NCI-H1092 (cell line): ENCODE measurements around the gene TNPO3.
"Not testable (repeated sequence)": the region's sequence is repeated elsewhere in the genome, so short reads cannot be mapped to it uniquely, and the experiment has no call there.

Experiments
- DNase-seq: peaks from one replicate; lab custom pipeline; 2025; lab: John Stamatoyannopoulos, UW

Gene TNPO3

DNA sequence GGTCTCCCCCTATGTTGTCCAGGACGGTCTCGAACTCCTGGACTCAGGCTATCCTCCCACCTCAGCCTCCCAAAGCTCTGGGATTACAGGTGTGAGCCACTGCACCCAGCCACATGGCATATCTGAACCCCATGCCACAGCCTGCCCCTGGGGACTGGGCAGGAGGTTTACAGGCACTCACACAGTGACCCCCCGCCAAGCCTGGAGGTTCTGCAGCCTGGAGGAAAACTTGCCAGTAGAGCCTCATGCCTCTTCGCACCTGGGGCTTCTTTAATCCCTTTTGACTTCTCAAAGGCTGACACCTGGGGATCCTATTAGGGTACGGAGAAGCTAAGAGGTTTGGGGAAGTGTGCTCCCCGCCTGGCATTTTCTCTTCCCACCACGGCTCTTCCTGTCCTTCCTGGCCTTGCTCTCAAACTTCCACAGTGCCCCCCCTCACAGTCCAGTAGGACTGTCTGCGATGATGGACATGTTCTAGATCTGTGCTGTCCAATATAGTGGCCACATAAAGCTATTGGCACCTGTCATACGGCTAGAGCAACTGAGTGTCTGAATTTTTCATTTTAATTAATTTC lies 133.0 kb downstream of the TNPO3 start:
- no peak for DNase-seq

DNA sequence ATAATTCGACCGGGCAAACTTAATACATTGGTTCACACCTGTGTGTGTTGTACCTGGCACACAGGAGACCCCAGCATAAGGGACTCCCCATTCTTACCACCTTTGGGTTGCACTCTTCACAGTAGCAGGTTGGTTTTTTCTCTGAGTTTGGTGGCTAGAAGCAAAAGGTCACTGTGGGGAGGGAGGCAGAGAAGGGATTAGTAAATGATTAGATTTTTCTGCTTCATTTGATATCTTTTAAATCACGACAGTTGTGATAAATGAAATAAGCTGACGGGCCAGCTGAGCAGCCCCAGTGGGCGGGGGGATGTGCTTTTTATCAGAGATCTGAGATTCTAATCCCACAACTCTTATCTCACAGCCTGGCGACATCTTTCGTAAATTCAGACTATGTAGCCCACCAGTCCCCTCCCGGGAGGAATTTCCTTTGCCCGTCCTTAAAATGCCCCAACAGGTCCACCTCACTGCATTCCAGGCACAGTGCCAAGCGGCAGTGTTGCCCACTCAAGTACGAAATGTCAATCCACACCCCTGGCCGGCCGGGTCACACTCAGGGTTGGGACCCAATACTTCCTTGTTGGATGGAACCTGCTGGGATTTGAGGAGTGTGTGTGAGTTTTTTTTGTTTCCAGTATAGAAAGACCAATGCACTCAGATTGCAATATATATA lies 133.9 kb downstream of the TNPO3 start:
- no peak for DNase-seq

DNA sequence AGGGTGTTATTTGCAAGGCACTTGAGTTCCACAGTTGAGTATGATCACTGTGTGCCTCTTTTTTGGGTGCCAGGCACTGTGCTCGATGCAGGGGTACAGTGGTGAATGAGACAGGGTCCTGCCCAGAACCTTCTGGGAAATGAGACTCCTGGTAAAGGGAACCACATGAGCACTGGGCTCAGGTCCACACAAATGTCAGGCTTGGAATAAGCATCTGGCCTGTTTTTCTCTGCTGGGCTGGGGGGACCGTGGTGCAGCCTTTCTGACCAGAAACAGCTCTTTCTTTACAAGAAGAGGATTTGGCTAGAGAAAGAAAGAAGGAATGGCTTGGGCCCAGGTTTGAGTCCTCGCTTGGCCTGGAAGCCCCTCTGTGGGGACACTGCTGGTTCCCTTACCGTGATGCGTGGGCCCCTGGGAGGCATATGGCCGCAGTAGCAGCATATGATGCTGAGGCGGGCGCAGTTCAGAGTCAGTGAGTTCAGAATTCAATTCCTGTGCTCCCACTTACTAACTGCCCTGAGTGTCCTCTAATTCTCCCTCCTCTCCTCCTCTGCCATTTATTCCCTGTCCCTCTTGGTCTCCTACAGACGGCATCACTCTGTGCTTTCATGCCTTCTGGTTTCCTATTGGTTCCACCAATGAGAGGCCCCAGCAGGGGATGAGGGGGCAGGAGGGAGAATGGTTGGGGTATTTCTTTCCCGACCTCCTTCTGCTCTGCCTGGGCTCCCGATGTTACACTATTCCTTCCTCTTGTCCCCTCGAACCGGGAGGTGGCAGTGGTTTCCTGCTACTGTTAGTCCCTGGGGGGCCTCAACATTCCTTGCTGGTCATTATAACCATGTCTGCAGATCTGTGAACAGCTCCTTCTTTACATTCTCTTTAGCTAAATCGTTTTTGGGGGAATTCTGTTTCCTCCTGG lies 134.8 kb downstream of the TNPO3 start:
- no peak for DNase-seq

DNA sequence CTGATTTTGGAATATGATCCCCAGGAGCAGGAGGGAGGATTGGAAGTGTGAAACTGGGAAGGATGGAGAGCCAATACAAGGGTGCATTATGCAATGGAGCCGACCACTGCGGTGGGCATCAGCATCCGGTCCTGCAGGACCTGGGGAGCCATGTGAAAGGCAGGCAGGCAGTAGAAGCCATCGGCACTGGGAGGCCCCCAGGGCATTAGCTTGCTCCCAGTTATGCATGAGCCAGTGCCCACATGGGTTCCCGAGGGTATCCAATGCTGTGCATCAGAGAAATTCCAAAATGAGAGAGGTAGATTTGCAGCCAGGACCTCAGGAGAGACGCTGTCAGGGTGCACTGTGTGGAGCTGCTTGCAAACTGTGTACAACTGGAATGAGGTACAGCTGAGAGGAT lies 135.7 kb downstream of the TNPO3 start:
- no peak for DNase-seq

DNA sequence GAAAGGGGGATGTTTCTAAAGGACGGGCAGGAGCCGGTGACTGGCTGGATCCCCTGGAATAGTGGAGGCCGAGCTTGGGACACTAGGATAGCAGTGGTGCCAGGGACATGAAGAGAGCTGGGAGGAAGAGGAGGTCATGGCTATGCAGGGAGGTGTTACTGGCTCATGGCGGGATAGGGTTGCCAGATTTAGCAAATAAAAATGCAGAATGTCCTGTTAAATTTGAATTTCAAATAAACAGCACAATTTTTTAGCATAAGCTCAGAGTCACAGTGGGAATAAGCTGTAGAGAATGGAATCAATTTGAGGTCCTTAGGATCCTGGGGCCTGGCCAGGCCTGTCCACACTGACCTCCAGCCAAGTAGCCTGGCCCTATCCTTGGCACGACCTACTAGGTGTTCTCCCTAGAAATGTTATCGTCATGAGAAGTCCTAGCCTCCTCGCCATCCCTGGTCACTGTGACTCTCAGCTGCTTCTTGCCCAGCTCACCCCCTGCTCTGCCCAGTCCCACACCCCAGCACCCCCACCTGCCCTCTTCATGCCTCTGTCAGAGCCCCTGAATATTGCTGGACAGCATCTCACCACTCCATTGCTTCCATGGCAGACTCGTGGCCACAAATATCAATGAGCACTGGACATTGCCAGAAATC lies 136.8 kb downstream of the TNPO3 start:
- DNase-seq, result no peak

DNA sequence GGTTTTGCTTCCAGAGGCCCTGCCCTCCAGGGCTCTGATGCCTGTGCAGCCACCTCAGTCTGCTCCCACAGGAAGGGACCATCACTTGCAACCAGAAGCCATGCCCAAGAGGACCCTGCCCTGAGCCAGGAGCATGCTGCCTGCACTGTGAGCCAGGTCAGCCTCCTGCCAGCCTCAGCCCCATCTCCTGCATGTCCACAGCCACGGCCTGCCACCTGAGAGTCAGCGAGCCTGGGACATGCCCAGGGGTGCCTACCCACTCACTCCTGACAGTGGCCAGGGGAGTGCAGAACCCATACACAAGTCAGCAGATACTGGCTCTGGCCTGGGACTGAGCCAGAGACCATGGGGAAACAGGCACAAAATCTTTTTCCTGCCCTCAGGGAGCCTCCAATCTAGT lies 137.8 kb downstream of the TNPO3 start:
- no peak for DNase-seq

DNA sequence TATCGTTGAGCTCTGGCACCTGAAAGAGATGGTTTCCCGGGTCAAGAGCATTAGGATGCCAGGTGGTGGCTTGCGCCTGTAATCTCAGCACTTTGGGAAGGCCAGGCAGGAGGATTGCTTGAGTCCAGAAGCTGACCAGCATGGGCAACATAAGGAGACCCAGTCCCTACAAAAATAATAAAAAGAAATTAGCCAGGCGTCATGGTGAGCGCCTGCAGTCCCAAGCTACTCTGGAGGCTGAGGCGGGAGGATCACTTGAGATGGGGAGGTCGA lies 138.3 kb downstream of the TNPO3 start:
- no peak for DNase-seq

DNA sequence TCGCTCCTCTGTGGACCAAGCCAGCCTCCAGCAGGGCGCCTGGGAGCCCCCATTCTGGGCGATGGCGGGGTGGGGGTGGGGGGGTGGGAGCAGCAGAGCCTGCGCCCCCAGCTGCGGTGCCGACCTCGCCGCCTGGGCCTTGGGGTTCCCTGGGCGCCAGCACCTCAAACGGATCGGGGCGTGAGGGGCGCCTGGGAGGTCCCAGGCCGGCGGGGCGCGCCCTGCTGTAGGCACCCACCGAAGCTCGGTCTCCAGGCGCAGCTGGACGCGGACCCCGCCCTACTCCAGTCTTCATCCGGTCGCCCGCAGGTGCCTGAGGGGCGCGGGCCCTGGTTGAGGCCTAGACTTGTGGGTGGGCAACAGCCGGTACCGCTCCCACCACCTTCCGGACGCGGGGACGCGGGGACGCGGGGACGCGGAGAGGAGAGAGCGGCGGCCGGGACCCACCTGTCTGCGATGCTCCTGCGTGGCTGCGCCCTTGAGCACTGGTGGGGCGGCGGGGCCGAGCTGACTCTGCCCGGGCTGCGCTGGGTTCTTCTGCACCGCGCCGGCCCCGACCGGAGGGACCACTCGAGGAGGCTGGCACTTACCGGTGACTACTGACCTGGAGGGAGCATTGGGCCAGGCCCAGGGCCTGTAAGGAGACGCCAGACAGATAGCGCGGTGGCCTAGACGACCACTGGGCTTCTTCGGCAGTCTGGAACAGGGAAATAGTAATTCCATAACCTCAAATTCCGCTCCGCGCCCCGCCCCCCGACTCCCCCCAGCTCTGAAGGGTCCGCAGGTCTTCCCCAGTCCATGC lies 138.9 kb downstream of the TNPO3 start:
- DNase-seq, result no peak

DNA sequence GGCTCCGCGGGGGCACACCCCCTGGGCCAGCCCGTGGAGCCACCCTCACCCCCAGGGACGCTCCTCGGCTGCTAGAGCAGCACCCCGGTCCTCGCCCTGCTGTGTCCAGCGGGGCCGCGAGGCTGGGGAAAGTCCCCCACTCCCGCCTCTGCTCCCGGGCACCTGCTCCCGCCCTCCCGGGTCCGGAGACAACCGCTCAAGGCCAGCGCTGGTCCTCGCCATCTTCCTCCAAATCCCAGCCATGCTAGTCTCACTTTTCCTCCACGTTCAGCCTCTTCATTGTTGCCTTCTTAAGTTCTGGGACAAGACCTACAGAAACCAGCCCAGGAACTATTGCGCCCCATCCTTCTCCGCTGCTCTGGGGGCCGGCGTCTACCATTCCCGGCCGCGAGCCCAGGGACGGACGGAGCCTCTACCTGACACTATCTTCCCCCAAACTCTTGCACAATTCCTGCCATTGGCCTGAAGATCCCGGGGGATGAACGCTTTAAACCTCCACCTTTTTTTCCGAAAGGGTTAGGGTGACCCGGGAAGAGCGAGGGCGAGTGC lies 139.6 kb downstream of the TNPO3 start:
- DNase-seq, result no peak

DNA sequence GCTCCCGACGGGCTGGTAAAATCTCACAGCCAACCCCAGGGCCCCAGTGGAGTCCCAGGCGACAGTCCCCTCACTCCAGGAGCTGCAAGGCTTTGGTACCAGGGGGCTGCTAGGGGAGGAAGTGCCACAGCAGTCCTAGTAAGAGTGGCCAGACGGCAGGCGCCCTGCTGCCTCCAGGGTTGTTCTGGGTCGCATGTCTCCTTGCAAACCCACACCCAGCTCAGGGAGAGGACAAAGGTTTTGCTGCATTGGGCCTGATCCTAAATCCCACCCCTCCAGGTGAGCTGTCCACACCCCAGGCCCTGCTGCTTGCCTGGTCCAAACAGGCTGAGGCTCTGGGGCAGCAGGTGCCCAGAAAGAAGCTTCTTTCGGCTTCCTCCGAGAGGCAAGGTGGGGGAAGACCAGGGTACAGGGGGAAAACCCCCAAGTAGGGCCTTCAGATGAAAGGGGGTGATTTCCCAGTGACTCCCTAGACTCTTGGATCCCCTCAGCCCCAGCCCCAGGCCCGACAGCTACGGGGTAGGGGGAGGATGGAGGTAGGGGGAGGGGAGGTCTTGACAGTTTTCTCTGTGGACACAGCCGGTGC lies 140.3 kb downstream of the TNPO3 start:
- no peak for DNase-seq

DNA sequence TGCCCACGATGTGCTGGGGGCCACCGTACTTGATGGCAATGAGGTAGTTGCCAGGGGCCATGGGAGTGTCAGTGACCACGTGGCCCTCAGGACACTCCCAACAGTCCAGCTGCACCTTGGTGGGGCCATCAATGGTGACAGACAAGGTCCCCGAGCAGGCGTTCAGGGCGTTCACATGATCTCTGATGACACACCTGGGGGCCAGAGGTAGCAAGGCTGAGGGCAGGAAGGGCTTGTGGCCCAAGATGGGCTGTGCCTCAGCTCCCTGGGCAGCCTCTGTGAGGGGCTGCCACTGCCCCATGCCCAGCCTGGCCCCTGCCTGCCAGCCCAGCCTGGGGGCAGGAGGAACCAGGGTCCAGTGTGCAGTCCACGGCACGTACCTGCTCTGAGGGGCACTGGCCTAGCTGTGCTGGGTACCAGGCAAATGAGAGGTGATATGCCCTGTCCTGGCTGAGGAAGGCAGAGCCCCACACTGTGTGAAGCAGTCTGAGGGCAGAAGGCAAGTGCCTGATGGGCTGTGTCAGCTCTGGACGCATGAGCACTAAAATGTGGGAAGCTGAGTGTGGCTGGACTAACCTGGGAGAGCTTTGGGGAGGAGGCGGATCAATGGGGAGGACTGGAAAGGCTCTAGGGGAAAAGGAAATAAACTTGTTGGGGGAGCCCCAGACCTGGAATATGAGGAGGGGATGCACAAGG lies 140.9 kb downstream of the TNPO3 start:
- DNase-seq, result no peak

DNA sequence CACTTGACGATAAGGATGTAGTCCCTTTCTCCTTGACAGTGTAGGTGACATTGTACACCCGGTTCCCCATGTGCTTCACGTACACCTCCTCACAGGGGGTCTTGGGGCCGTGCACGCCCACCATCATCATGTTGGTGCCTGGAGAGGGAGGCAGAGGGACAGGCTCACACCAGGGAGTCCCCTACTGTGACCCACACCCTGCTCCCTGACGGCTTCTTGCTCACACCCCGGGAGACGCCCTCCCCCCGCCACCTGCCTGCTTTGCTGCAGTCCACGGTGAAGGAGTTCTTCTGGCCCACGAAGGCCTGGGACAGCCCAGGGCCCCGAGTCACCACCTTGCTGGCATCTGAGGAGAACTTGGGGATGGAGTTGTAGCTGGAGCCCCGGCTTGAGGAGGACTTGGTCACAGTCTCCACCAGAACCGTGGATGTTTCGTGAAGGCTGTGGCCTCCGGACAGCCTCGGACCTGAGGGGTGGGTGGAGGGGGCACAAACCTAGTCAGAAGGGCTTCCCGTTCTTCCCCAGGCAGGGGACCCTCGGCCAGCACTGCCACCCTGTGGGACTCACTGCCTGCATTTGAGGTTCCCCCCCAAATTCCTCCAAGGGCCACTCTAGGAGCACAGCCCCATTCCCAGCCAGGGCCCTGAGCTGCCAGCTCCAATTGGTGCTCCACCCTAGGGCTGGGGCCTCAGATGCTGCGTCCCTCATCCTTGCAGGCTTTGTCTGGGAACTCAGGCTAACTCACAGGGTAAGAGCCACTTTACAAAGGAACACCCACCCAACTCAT lies 142.0 kb downstream of the TNPO3 start:
- DNase-seq, result not testable (repeated sequence)

DNA sequence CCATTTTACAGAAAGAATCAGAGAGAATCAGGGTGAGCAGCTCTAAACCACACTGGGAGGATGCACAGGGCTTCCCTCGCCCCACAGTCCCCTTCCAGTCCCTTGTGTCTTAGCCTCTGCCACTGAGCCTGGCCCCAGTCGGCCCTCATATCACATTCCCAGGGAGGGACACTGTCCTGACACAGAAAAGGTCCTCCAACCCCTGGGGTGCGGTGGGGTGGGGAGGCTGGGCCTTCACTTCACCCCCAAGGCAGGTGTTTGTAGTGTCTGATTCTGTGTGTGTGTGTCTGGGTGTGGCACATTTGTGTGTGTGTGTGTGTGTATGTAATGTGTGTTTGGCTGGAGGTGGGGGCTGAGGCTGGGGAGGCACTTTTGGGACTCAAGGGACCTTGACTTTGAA lies 142.6 kb downstream of the TNPO3 start:
- no peak for DNase-seq

DNA sequence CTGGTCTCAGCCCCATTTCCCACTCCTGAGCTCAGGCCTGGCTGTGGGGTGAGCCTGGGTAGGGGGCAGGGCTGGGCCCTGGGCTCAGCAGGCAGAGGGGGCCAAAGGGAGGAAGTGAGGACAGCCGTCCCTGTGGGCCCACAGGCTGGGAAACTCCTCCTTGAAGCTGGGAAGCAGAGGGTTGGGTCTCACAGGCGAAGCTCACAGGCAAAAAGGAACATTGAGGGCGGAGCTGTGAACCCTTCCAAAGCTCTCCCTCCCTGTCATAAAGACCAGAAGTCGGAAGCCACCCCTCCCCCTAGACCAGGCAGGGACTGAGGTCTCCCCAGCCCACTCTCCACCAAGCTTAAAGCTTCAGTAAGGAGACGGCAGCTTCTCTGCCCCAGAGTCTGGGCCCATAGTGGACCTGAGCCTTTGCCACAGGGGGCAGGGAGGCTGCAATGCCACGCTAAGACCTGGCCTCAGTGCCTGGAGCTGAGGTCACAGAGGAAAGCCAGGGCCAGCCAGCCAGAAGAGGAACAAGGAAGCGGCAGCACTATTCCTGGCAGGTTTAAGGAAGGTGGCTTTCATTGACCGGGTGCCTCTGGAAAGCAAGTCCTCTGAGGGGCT lies 143.4 kb downstream of the TNPO3 start:
- no peak for DNase-seq

DNA sequence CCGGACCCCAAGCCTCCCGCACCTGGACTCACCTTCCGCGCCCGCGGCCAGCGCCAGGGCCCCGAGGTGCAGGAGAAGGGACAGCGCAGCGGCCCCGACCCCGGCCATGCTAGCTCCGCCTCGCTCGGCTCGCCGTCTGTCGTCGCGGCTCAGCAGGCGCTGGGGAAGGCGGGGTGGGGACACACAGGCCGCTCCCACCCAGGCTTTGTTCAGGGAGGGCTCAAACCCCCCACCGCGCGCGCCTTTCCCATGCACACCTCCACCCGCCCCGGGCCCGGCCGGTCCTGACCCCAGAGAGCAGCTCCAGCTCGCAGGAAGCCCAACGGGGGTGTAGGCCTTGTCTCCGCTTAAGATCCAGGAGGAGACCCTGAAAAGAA lies 144.4 kb downstream of the TNPO3 start, which contains the start of gene KCP:
Gene KCP, minus strand, starts transcription at position 141 of the 377 bp plus-strand sequence. Its CDS starts 33 bp downstream, at position 108.
- no peak for DNase-seq

DNA sequence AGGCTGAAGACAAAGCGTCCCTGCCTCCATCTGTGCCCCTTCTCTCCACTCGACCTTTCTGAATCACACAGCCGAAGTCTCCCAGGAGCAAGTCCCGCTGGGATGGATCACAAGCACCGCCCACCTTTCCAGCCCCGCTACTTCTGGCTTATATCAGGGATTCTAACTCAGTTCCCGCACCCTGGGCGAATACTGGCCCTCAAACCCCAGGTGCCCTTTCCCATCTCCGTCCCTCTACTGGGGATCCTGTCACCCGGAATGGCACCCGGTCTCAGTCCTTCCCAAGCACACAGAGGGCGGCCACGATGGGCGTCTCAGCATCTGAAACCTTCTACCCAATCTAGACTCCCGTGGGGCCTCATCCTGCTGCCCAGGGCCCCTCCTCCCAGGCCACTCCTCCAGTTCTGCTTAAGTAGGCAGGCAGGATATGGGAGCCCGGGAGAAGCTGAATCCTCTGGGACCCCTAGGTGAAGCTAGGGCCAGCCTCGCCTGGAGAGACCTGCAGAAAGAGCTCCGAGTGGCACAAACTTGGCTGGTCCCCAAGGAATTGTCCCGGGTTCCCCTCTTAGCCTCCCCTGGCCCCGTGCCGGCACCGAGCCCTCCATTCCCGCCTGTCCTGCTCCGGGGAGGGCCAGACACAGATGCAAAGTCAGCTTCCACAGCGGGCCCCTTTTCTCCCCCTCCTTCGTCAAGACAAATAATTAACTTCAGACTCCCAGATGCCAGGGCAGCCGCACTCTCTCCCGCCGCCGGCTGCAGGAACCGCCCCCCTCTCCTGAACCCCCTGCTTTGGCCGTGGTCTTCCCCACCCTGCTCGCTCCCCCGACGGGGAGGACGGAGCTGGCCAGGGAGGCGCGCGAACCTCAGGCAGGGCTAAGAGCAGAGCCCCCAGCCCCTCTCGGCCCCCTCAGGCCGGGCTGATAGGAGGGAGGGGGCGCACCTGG lies 145.0 kb downstream of the TNPO3 start:
- no peak for DNase-seq

DNA sequence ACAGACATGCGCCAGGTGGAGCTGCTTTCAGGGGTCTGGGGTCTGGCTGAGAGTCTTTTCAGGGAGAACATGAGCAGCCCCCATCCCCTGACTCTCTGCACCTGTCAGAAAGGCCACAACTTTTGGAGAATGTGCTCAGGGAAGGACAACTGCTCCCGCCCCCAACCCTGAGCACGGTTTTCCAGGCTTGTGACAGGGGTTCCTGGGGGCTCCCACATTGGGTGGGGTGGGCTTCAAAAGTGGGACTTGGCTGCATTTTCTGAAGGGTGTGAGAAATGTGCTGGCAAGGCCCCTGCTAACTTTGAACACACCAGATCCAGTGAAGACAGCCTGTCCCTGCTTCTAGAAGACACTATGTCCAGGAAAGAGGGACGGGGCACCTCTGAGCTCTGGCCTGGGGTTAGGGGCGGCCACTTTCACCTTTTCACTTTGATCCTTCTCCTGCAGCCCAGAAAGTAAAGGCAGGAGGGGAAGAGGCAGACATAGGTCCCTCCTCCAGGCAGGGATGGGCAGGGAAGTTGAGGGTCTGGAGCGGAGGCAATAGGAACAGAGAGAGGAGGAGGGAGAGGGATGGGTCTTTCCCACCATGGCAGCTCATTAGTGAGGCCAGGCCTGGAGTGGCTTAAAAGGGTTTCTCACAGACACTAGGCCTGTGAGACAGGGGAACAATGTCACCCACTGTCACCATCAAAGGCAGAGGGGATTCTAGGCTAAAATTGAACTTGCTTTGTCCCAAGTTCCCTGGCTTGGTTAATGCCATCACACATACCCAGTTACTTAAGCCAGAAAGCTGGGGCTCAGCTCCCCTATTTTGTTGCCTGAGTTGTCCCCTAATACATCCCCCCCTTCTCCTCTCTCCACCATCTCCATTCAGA lies 145.9 kb downstream of the TNPO3 start:
- DNase-seq, result no peak
